ENCODE results near the gene PRDX2. TPM values are rescaled to one million over a fixed set of nuclear protein-coding genes. Genes with fewer than 3 reads are reported as not detected.

The PRDX2 gene
- total and polyA plus RNA-seq, 3 experiments from 2014 or later, result 183 to 257 (median 184) TPM

GRCh38 chr19:12774588-12775555 lies 26.7 kb downstream of the PRDX2 start, which contains the start of gene HOOK2:
Gene HOOK2 (minus strand): TSS chr19:12775552. CDS start chr19:12775449, 103 bp downstream.
- ChIA-PET CTCF (interaction anchor here (1.1 to 16.3 kb wide), 7 partner anchors 8 to 72 kb away, joined by 3 to 483 read pairs (median 7); partner anchors contain the start of genes JUNB, PRDX2 and THSD8), POLR2A (interaction anchor here (0.6 to 1.8 kb wide), 3 partner anchors 17 to 1063 kb away, joined by 4 to 10 read pairs (median 6); partner anchors contain the start of gene JUNB)
- Mint-ChIP-seq H3K4me1 (peaks cover 22 to 37% (median 23%) of the 10 kb centered on the region in 3 donors), H3K36me3 (no peaks in the 10 kb centered on the region), H3K27me3 (peaks cover 0 to 2% of the 10 kb centered on the region in 2 donors), H3K27ac (peak within 1 kb of the TSS; percentile 57 to 90 (median 76)), H3K4me3 (peak within 1 kb of the TSS; percentile 78 to 90 (median 80)), H3K9me3 (no peaks in the 10 kb centered on the region)
- no peaks in the 10 kb centered on the region for H3K36me3 ChIP-seq (ENCODE audit: insufficient read depth, low read length)
- DNase-seq, result peak in 2 of 5 donors; percentile 41 to 72
- peak within 1 kb of the TSS; percentile 83 for H3K4me3 ChIP-seq (ENCODE audit: low read length)
- no peaks in the 10 kb centered on the region for H3K27me3 ChIP-seq (ENCODE audit: insufficient read depth, low read length, poor library complexity, severe bottlenecking)
- H3K4me1 ChIP-seq (ENCODE audit: insufficient read depth, low read length), result peaks cover 29% of the 10 kb centered on the region
- no peaks in the 10 kb centered on the region for H3K9me3 ChIP-seq (ENCODE audit: low read length)
- H3K27ac ChIP-seq (ENCODE audit: low read depth, low read length), result peak within 1 kb of the TSS; percentile 57

DNA sequence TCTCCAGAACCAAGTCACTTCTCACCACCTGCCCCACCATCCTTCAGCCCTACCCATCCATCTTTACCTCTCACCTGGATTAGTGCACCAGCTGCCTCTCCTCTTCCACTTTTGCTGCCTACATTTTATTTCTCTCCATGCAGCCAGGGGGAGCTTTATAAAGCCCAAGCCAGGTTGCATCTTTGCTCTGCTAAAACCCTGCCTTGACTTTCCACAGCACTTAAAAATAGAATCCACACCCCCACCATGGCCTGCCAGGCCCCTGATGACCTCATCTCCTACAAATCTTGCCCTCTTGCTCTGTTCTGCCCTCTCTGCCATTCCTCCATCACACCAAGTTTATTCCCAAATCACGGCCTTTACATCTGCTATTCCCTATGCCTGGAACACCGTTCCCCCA lies 28.0 kb downstream of the PRDX2 start:
- Mint-ChIP-seq H3K36me3 (no peaks in the 10 kb centered on the region), H3K4me1 (peaks cover 15 to 28% (median 15%) of the 10 kb centered on the region in 3 donors), H3K27ac (peak overlapping the region in 3 of 8 donors; percentile 3 to 53 (median 42)), H3K9me3 (no peaks in the 10 kb centered on the region), H3K27me3 (no peaks in the 10 kb centered on the region), H3K4me3 (peak overlapping the region in 6 of 7 donors; percentile 7 to 67 (median 31))
- ChIA-PET CTCF (interaction anchor here (0.5 to 16.3 kb wide), 6 partner anchors 9 to 253 kb away, joined by 3 to 483 read pairs (median 16); partner anchors contain the start of genes JUNB, PRDX2 and THSD8), POLR2A (interaction anchor here (0.6 kb wide), 1 partner anchor 8 kb away, joined by 3 read pairs; no protein-coding TSS in a partner anchor)
- Histone ChIP-seq H3K4me3 (ENCODE audit: low read length) (no peak overlapping the region), H3K27me3 (ENCODE audit: insufficient read depth, low read length, poor library complexity, severe bottlenecking) (no peaks in the 10 kb centered on the region), H3K27ac (ENCODE audit: low read depth, low read length) (no peak overlapping the region), H3K9me3 (ENCODE audit: low read length) (no peaks in the 10 kb centered on the region), H3K36me3 (ENCODE audit: insufficient read depth, low read length) (no peaks in the 10 kb centered on the region), H3K4me1 (ENCODE audit: insufficient read depth, low read length) (peaks cover 17% of the 10 kb centered on the region)
- no peak for DNase-seq

GRCh38 chr19:12772323-12772722 lies 29.3 kb downstream of the PRDX2 start:
- H3K36me3 Mint-ChIP-seq, result no peaks in the 10 kb centered on the region
- no peaks in the 10 kb centered on the region for H3K27me3 Mint-ChIP-seq
- no peaks in the 10 kb centered on the region for H3K36me3 ChIP-seq (ENCODE audit: insufficient read depth, low read length)
- peaks cover 6 to 16% (median 9%) of the 10 kb centered on the region in 3 donors for H3K4me1 Mint-ChIP-seq
- DNase-seq, result no peak
- peaks cover 10% of the 10 kb centered on the region for H3K4me1 ChIP-seq (ENCODE audit: insufficient read depth, low read length)
- H3K4me3 Mint-ChIP-seq, result no peak overlapping the region
- H3K27ac ChIP-seq (ENCODE audit: low read depth, low read length), result no peak overlapping the region
- H3K27ac Mint-ChIP-seq, result no peak overlapping the region
- H3K27me3 ChIP-seq (ENCODE audit: insufficient read depth, low read length, poor library complexity, severe bottlenecking), result no peaks in the 10 kb centered on the region
- no peaks in the 10 kb centered on the region for H3K9me3 ChIP-seq (ENCODE audit: low read length)
- CTCF ChIA-PET, result interaction anchor here (1.6 to 16.3 kb wide), 2 partner anchors 25 to 75 kb away, joined by 5 to 483 read pairs; partner anchors contain the start of genes JUNB, PRDX2 and THSD8
- POLR2A ChIA-PET, result interaction anchor here (1.0 kb wide), 1 partner anchor 21 kb away, joined by 3 read pairs; no protein-coding TSS in a partner anchor
- H3K4me3 ChIP-seq (ENCODE audit: low read length), result no peak overlapping the region
- H3K9me3 Mint-ChIP-seq, result no peaks in the 10 kb centered on the region

- POLR2A ChIA-PET, result interaction anchor here (0.6 kb wide), 1 partner anchor 27 kb away, joined by 6 read pairs; no protein-coding TSS in a partner anchor
- Histone ChIP-seq H3K36me3 (ENCODE audit: insufficient read depth, low read length) (no peaks in the 10 kb centered on the region), H3K4me1 (ENCODE audit: insufficient read depth, low read length) (peaks cover 8% of the 10 kb centered on the region), H3K27ac (ENCODE audit: low read depth, low read length) (no peak overlapping the region), H3K9me3 (ENCODE audit: low read length) (no peaks in the 10 kb centered on the region), H3K4me3 (ENCODE audit: low read length) (no peak overlapping the region), H3K27me3 (ENCODE audit: insufficient read depth, low read length, poor library complexity, severe bottlenecking) (no peaks in the 10 kb centered on the region)
- Mint-ChIP-seq H3K27ac (no peak overlapping the region), H3K36me3 (no peaks in the 10 kb centered on the region), H3K9me3 (no peaks in the 10 kb centered on the region), H3K4me3 (no peak overlapping the region), H3K4me1 (peaks cover 5 to 17% (median 7%) of the 10 kb centered on the region in 3 donors), H3K27me3 (no peaks in the 10 kb centered on the region)
- no peak for DNase-seq
- CTCF ChIA-PET, result interaction anchor here (0.7 to 16.3 kb wide), 3 partner anchors 10 to 26 kb away, joined by 3 to 483 read pairs (median 3); partner anchors contain the start of genes JUNB, PRDX2 and THSD8
Observed at GRCh38 chr19:12770922-12771321, 30.7 kb downstream of the PRDX2 start.

DNA sequence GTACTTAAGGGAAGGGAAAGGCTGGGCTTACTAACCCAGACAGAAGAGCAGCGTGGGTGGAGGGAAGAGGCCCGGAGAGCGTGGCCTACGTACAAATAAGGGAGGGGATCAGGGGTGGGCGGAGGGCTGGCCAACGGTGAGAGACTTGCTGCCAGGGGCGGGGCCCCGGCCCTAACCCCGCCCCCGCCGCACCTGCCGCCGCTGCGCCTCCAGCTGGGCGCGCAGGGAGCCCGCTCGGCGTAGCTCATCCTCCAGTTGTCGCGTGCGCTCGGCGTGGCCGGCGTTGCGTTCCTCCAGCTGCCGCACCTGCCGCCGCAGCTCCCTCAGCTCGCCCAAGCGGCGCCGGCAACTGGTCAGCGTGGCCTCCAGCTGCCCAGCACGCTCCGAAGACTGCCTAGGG lies 31.9 kb downstream of the PRDX2 start:
- Histone ChIP-seq H3K9me3 (ENCODE audit: low read length) (no peaks in the 10 kb centered on the region), H3K4me3 (ENCODE audit: low read length) (no peak overlapping the region), H3K36me3 (ENCODE audit: insufficient read depth, low read length) (no peaks in the 10 kb centered on the region), H3K4me1 (ENCODE audit: insufficient read depth, low read length) (peaks cover 3% of the 10 kb centered on the region), H3K27ac (ENCODE audit: low read depth, low read length) (no peak overlapping the region), H3K27me3 (ENCODE audit: insufficient read depth, low read length, poor library complexity, severe bottlenecking) (no peaks in the 10 kb centered on the region)
- H3K36me3 Mint-ChIP-seq, result peaks cover 0 to 1% (median 0%) of the 10 kb centered on the region in 3 donors
- no peaks in the 10 kb centered on the region for H3K27me3 Mint-ChIP-seq
- DNase-seq, result peak in 4 of 5 donors; percentile 40 to 72 (median 48)
- peak overlapping the region in 2 of 7 donors; percentile 29 to 40 for H3K4me3 Mint-ChIP-seq
- ChIA-PET POLR2A (no interaction called here), CTCF (interaction anchor here (0.7 to 16.3 kb wide), 6 partner anchors 9 to 80 kb away, joined by 3 to 483 read pairs (median 4); partner anchors contain the start of genes JUNB, PRDX2 and THSD8)
- H3K4me1 Mint-ChIP-seq, result peaks cover 5 to 17% (median 7%) of the 10 kb centered on the region in 3 donors
- no peaks in the 10 kb centered on the region for H3K9me3 Mint-ChIP-seq
- H3K27ac Mint-ChIP-seq, result peak overlapping the region in 1 of 8 donors; percentile 74

DNA sequence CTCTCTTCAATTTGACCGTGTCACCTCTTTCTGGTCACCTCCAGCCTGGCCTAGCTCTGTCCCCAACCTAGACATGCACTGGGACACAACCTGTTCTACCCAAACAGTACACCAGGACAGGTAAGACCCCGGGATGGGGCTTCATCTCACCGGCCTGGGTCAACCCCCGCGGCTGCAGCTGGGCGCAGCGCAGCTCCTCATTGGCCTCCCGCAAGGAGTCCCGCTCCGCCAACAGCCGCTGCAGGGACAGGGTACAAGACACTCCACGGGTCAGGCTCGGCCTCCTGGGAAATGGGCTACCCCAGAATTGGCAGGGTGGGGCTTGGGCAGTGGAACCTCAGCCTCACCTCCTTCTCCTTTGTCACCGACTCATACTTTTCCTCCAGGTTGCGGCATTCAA lies 33.9 kb downstream of the PRDX2 start:
- no peaks in the 10 kb centered on the region for H3K27me3 Mint-ChIP-seq
- H3K9me3 Mint-ChIP-seq, result no peaks in the 10 kb centered on the region
- CTCF ChIA-PET, result interaction anchor here (1.7 to 14.6 kb wide), 6 partner anchors 8 to 105 kb away, joined by 4 to 326 read pairs (median 46); partner anchors contain the start of genes HOOK2, JUNB, PRDX2 and THSD8
- no peak for DNase-seq
- no peak overlapping the region for H3K4me3 ChIP-seq (ENCODE audit: low read length)
- H3K27ac ChIP-seq (ENCODE audit: low read depth, low read length), result no peak overlapping the region
- peaks cover 2 to 8% (median 7%) of the 10 kb centered on the region in 3 donors for H3K4me1 Mint-ChIP-seq
- no peaks in the 10 kb centered on the region for H3K27me3 ChIP-seq (ENCODE audit: insufficient read depth, low read length, poor library complexity, severe bottlenecking)
- peaks cover 0 to 1% (median 0%) of the 10 kb centered on the region in 3 donors for H3K36me3 Mint-ChIP-seq
- POLR2A ChIA-PET, result interaction anchor here (0.8 kb wide), 1 partner anchor 26 kb away, joined by 3 read pairs; no protein-coding TSS in a partner anchor
- no peak overlapping the region for H3K4me3 Mint-ChIP-seq
- no peaks in the 10 kb centered on the region for H3K36me3 ChIP-seq (ENCODE audit: insufficient read depth, low read length)
- H3K27ac Mint-ChIP-seq, result peak overlapping the region in 2 of 8 donors; percentile 21 to 48
- no peaks in the 10 kb centered on the region for H3K9me3 ChIP-seq (ENCODE audit: low read length)
- H3K4me1 ChIP-seq (ENCODE audit: insufficient read depth, low read length), result no peaks in the 10 kb centered on the region

GRCh38 chr19:12767150-12767549 lies 34.5 kb downstream of the PRDX2 start:
- no peaks in the 10 kb centered on the region for H3K9me3 Mint-ChIP-seq
- Histone ChIP-seq H3K4me3 (ENCODE audit: low read length) (no peak overlapping the region), H3K9me3 (ENCODE audit: low read length) (no peaks in the 10 kb centered on the region), H3K36me3 (ENCODE audit: insufficient read depth, low read length) (no peaks in the 10 kb centered on the region), H3K4me1 (ENCODE audit: insufficient read depth, low read length) (no peaks in the 10 kb centered on the region), H3K27me3 (ENCODE audit: insufficient read depth, low read length, poor library complexity, severe bottlenecking) (no peaks in the 10 kb centered on the region), H3K27ac (ENCODE audit: low read depth, low read length) (no peak overlapping the region)
- ChIA-PET CTCF (interaction anchor here (1.5 to 14.6 kb wide), 11 partner anchors 9 to 198 kb away, joined by 3 to 326 read pairs (median 6); partner anchors contain the start of genes GET3, HOOK2, JUNB and PRDX2), POLR2A (interaction anchor here (0.8 to 1.7 kb wide), 2 partner anchors 25 to 26 kb away, joined by 3 to 5 read pairs; partner anchors contain the start of gene JUNB)
- no peak for DNase-seq
- H3K4me1 Mint-ChIP-seq, result peaks cover 2 to 8% (median 7%) of the 10 kb centered on the region in 3 donors
- H3K27ac Mint-ChIP-seq, result peak overlapping the region in 1 of 8 donors; percentile 48
- peaks cover 0 to 1% (median 0%) of the 10 kb centered on the region in 3 donors for H3K36me3 Mint-ChIP-seq
- no peak overlapping the region for H3K4me3 Mint-ChIP-seq
- H3K27me3 Mint-ChIP-seq, result no peaks in the 10 kb centered on the region

All from CD8-positive, alpha-beta memory T cell (primary cell).